Measurements from ENCODE around the gene UCK2. TPM values are rescaled to one million over a fixed set of nuclear protein-coding genes. Genes with fewer than 3 reads are reported as not detected.

The UCK2 gene
- total and polyA plus RNA-seq, 2 donors (not counting 1 experiment from before 2014, with no cell fraction given): 8.9 to 11.5 TPM

DNA sequence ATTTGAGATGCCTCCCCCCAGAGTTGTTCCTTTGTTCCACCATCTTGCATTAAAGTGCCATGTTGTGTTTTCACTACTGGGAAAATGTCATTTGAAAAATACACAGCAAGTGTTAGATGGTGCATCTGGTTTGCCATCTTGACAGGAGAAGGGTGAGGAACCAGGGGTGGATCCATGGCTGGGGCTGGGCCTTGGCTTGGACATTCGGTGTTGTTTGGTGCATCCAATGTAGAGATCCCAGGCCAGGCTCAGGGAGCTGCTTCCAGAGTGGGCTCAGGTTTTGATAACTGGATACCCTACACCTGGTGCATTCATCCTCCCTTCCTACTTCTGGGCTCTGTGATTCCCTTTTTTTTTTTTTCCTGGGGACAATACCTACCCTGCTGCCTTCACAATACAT is 103.5 kb downstream of the UCK2 start:
- TF ChIP-seq, protein P1, sequence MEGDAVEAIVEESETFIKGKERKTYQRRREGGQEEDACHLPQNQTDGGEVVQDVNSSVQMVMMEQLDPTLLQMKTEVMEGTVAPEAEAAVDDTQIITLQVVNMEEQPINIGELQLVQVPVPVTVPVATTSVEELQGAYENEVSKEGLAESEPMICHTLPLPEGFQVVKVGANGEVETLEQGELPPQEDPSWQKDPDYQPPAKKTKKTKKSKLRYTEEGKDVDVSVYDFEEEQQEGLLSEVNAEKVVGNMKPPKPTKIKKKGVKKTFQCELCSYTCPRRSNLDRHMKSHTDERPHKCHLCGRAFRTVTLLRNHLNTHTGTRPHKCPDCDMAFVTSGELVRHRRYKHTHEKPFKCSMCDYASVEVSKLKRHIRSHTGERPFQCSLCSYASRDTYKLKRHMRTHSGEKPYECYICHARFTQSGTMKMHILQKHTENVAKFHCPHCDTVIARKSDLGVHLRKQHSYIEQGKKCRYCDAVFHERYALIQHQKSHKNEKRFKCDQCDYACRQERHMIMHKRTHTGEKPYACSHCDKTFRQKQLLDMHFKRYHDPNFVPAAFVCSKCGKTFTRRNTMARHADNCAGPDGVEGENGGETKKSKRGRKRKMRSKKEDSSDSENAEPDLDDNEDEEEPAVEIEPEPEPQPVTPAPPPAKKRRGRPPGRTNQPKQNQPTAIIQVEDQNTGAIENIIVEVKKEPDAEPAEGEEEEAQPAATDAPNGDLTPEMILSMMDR (IDR thresholded peaks at IDR 0.05): no peak
- no peak for TF ChIP-seq EZH2 (IDR thresholded peaks at IDR 0.05; ENCODE audit: borderline replicate concordance, insufficient read depth, low read depth, low read length, poor library complexity, severe bottlenecking)
- Histone ChIP-seq H4K20me1 (ENCODE audit: control insufficient read depth, insufficient read depth, low read length, poor library complexity, severe bottlenecking) (no peaks in the 10 kb centered on the region), H2AFZ (ENCODE audit: insufficient read depth, low read depth, low read length, poor library complexity, severe bottlenecking) (no peak overlapping the region), H3K4me2 (replicated peaks; ENCODE audit: low read depth, low read length, poor library complexity, severe bottlenecking) (no peak overlapping the region), H3K27me3 (replicated peaks in 1 of 4; ENCODE audit: control extremely low read depth in 1 of 4, control insufficient read depth in 3 of 4, insufficient read depth in 4 of 4, low read length in 3 of 4) (peaks cover 0 to 3% (median 1%) of the 10 kb centered on the region in 4 experiments), H3K79me2 (ENCODE audit: control insufficient read depth, insufficient read depth, low read length) (no peaks in the 10 kb centered on the region), H3K9me3 (ENCODE audit: control extremely low read depth in 1 of 3, control insufficient read depth in 2 of 3, insufficient read depth in 1 of 3, low read length in 2 of 3) (no peaks in the 10 kb centered on the region), H3K4me1 (ENCODE audit: control insufficient read depth in 2 of 2, insufficient read depth in 2 of 2, low read length in 2 of 2) (no peaks in the 10 kb centered on the region), H3K27ac (ENCODE audit: low read length in 2 of 2) (no peak overlapping the region), H3K36me3 (replicated peaks in 1 of 2; ENCODE audit: control extremely low read depth in 1 of 2, control insufficient read depth in 1 of 2, extremely low read depth in 1 of 2, insufficient read depth in 2 of 2, low read length in 1 of 2) (no peaks in the 10 kb centered on the region), H3K9ac (ENCODE audit: low read length) (no peak overlapping the region), H3K4me3 (ENCODE audit: control extremely low read depth in 1 of 5, extremely low read depth in 1 of 5, insufficient read depth in 1 of 5, low read depth in 2 of 5, low read length in 4 of 5) (no peak overlapping the region)
- intact Hi-C loops (cut with micrococcal nuclease): no loop called here
- ATAC-seq (ENCODE audit: low read depth) (no peak), DNase-seq (no peak)
- POLR2A ChIA-PET: no interaction called here
- WGBS (ENCODE audit: insufficient coverage): 88% methylated on average over 1 of the region's 1 CpG
- no peaks in the 10 kb centered on the region for H3K9me3 Mint-ChIP-seq (ENCODE audit: insufficient read depth)
- H3K4me3 Mint-ChIP-seq: no peak overlapping the region
- H3K27me3 Mint-ChIP-seq: peaks cover 32% of the 10 kb centered on the region
- no peak overlapping the region for H3K27ac Mint-ChIP-seq
- CTCF ChIA-PET: no interaction called here
- no peaks in the 10 kb centered on the region for H3K4me1 Mint-ChIP-seq

DNA sequence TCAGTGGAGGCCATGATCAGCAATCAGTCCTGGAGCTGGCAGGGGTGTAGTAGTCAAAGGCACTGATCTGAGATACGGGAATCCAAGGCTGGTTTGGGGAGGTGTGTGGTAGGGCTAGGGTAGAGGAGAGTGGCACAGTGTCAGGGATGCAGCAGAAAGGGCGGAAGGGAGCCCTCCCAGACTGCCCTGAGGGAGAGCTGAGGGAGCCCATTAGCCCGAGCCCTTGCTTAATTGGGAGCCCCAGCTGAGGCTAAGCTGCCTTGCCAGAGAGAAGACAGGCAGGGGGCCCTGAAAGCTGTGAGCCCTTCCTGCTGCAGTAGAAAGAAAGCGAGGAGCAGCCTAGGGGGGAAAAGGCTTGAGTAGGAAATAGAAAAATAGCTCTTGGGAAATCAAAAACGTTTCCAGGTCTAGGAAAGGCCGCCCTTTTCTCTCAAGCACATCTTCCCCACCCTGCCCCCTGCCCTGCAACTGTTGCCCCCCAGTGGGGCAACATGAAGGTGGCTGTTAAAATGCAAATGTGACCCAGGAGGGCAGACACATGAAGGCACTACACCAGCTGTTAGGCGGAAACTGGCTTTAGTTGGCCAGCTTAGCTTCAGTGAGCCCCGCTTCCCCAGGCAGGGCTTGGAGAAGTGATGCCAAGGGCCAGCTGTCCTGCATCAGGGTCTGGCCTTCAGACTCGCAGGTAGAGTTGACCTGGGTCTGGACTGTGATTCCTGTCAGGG is 106.2 kb downstream of the UCK2 start:
- ATAC-seq (ENCODE audit: low read depth) (no peak), DNase-seq (no peak)
- no peak overlapping the region for H3K4me2 ChIP-seq (replicated peaks; ENCODE audit: low read depth, low read length, poor library complexity, severe bottlenecking)
- peaks cover 0 to 3% (median 1%) of the 10 kb centered on the region in 4 experiments for H3K27me3 ChIP-seq (replicated peaks in 1 of 4; ENCODE audit: control extremely low read depth in 1 of 4, control insufficient read depth in 3 of 4, insufficient read depth in 4 of 4, low read length in 3 of 4)
- ChIA-PET CTCF (interaction anchor here (1.0 to 3.4 kb wide), 2 partner anchors 8 to 9 kb away, joined by 3 to 15 read pairs; no protein-coding TSS in a partner anchor), POLR2A (no interaction called here)
- no peak overlapping the region for H3K27ac ChIP-seq (ENCODE audit: low read length in 2 of 2)
- H3K4me1 Mint-ChIP-seq: no peaks in the 10 kb centered on the region
- 90% methylated on average over 6 of the region's 9 CpGs for WGBS (ENCODE audit: insufficient coverage)
- no peaks in the 10 kb centered on the region for H3K9me3 ChIP-seq (ENCODE audit: control extremely low read depth in 1 of 3, control insufficient read depth in 2 of 3, insufficient read depth in 1 of 3, low read length in 2 of 3)
- no peak overlapping the region for H3K9ac ChIP-seq (ENCODE audit: low read length)
- H4K20me1 ChIP-seq (ENCODE audit: control insufficient read depth, insufficient read depth, low read length, poor library complexity, severe bottlenecking): no peaks in the 10 kb centered on the region
- no peak overlapping the region for H3K27ac Mint-ChIP-seq
- no peak overlapping the region for H2AFZ ChIP-seq (ENCODE audit: insufficient read depth, low read depth, low read length, poor library complexity, severe bottlenecking)
- peaks cover 24% of the 10 kb centered on the region for H3K27me3 Mint-ChIP-seq
- TF ChIP-seq EZH2 (IDR thresholded peaks at IDR 0.05; ENCODE audit: borderline replicate concordance, insufficient read depth, low read depth, low read length, poor library complexity, severe bottlenecking): no peak
- TF ChIP-seq, protein P1 (IDR thresholded peaks at IDR 0.05): no peak
- no peak overlapping the region for H3K4me3 Mint-ChIP-seq
- no peaks in the 10 kb centered on the region for H3K36me3 ChIP-seq (replicated peaks in 1 of 2; ENCODE audit: control extremely low read depth in 1 of 2, control insufficient read depth in 1 of 2, extremely low read depth in 1 of 2, insufficient read depth in 2 of 2, low read length in 1 of 2)
- H3K79me2 ChIP-seq (ENCODE audit: control insufficient read depth, insufficient read depth, low read length): no peaks in the 10 kb centered on the region
- no peak overlapping the region for H3K4me3 ChIP-seq (ENCODE audit: control extremely low read depth in 1 of 5, extremely low read depth in 1 of 5, insufficient read depth in 1 of 5, low read depth in 2 of 5, low read length in 4 of 5)
- H3K4me1 ChIP-seq (ENCODE audit: control insufficient read depth in 2 of 2, insufficient read depth in 2 of 2, low read length in 2 of 2): no peaks in the 10 kb centered on the region
- intact Hi-C loops (cut with micrococcal nuclease): no loop called here
- no peaks in the 10 kb centered on the region for H3K9me3 Mint-ChIP-seq (ENCODE audit: insufficient read depth)

Data from B cell (primary cell).